HL-60 (cell line): ENCODE data around the gene GGT7.

ENCODE experiments used
- DNase-seq, 2 experiments: peaks; one replicate each; pipeline ENCODE4 v3.0.0-alpha.2; 2010 to 2020; ENCODE audit warnings: low read depth in 1 of 2, low spot score in 1 of 2
- H3K27ac ChIP-seq: fragments of 250-450 bp; sonication (Bioruptor Pico); replicated peaks from 2 replicates; pipeline ENCODE4 v1.5.1; 2020; ENCODE audit warnings: mild to moderate bottlenecking, moderate library complexity
- H3K27me3 ChIP-seq: fragments of 250-450 bp; sonication (Bioruptor Pico); 2 replicates; pipeline ENCODE4 v1.5.1; 2021; ENCODE audit warnings: mild to moderate bottlenecking, moderate library complexity; ENCODE audit not compliant: insufficient read depth, poor library complexity, severe bottlenecking
- H3K4me3 ChIP-seq: replicated peaks from 2 replicates; pipeline ENCODE4 v1.5.1; 2011; ENCODE audit warnings: mild to moderate bottlenecking, control low read depth, low read length; ENCODE audit not compliant: insufficient read depth
- GABPA ChIP-seq: IDR thresholded peaks from 2 replicates; pipeline ENCODE4 v1.6.1; 2012; ENCODE audit warnings: low read depth
- POLR2AphosphoS5 ChIP-seq: IDR thresholded peaks from 2 replicates; pipeline ENCODE4 v1.6.1; 2012; ENCODE audit warnings: low read depth
- REST ChIP-seq: IDR thresholded peaks from 2 replicates; pipeline ENCODE4 v1.6.1; 2012; ENCODE audit warnings: low read depth; ENCODE audit not compliant: insufficient replicate concordance
- SPI1 ChIP-seq: IDR thresholded peaks from 2 replicates; pipeline ENCODE4 v1.6.1; 2012; ENCODE audit warnings: low read depth, mild to moderate bottlenecking, borderline replicate concordance
- TF ChIP-seq, protein P1 (sequence below): IDR thresholded peaks from one replicate; pipeline ENCODE4 v1.5.1; 2011; ENCODE audit warnings: low read length, control low read depth, inconsistent platforms; ENCODE audit not compliant: insufficient read depth

The GGT7 gene

DNA sequence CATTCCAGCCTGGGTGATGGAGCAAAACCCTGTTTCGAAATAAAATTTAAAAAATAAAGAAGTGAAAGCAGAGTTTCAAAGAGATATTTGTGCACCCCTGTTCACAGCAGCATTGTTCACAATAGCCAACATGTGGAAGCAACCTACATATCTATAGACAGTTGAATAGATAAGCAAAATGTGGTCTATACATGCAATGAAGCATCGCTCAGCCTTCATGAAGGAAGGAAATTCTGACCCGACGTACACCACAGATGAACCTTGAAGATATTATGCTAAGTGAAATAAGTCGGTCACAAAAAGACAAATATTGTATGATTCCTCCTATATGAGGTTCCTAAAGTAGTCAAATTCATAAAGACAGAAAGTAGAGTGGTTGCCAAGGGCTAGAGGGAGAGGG lies 40.7 kb downstream of the GGT7 start:
- TF ChIP-seq GABPA, result no peak
- TF ChIP-seq POLR2AphosphoS5, result no peak
- TF ChIP-seq SPI1, result no peak
- no peak for TF ChIP-seq REST
- TF ChIP-seq, protein P1, sequence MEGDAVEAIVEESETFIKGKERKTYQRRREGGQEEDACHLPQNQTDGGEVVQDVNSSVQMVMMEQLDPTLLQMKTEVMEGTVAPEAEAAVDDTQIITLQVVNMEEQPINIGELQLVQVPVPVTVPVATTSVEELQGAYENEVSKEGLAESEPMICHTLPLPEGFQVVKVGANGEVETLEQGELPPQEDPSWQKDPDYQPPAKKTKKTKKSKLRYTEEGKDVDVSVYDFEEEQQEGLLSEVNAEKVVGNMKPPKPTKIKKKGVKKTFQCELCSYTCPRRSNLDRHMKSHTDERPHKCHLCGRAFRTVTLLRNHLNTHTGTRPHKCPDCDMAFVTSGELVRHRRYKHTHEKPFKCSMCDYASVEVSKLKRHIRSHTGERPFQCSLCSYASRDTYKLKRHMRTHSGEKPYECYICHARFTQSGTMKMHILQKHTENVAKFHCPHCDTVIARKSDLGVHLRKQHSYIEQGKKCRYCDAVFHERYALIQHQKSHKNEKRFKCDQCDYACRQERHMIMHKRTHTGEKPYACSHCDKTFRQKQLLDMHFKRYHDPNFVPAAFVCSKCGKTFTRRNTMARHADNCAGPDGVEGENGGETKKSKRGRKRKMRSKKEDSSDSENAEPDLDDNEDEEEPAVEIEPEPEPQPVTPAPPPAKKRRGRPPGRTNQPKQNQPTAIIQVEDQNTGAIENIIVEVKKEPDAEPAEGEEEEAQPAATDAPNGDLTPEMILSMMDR, result no peak
- no peak for DNase-seq
- Histone ChIP-seq H3K27me3 (peaks cover 2% of the 10 kb centered on the region), H3K4me3 (no peak overlapping the region), H3K27ac (no peak overlapping the region)

DNA sequence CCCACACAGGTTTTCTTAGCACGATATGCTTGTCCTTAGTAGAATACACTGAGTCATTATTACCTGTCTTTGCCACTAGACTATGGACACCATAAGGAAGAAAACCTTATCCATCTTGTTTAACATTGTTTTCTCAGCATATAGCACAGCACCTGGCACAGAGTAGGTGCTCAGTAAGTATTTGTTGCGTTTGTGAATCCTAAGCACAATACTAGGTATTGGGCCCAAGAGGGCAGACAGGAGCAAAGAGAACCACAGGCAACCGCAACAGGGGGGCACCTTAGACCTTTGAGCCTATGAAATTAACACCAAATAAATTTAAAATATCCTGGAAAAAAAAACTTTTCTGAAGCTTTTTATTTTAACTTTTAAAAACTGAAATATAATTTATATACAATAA lies 43.5 kb downstream of the GGT7 start:
- Histone ChIP-seq H3K27ac (no peak overlapping the region), H3K27me3 (peaks cover 2% of the 10 kb centered on the region), H3K4me3 (no peak overlapping the region)
- no peak for TF ChIP-seq POLR2AphosphoS5
- TF ChIP-seq, protein P1, result no peak
- no peak for TF ChIP-seq REST
- no peak for TF ChIP-seq SPI1
- TF ChIP-seq GABPA, result no peak
- DNase-seq, result no peak

GRCh38 chr20:34825530-34826362 lies 46.9 kb downstream of the GGT7 start, which contains the start of gene NCOA6:
Gene NCOA6, minus strand, starts transcription at chr20:34825651. Its CDS starts 43,296 bp downstream, at chr20:34782355.
- H3K4me3 ChIP-seq, result peak within 1 kb of the TSS; percentile 64
- H3K27me3 ChIP-seq, result no peaks in the 10 kb centered on the region
- peak within 1 kb of the TSS; percentile 66 for H3K27ac ChIP-seq

More at GRCh38 chr20:34825530-34826362, 46.9 kb downstream of the GGT7 start, which contains the start of gene NCOA6:
- TF ChIP-seq POLR2AphosphoS5, result peak; percentile 75
- no peak for TF ChIP-seq SPI1
- TF ChIP-seq, protein P1, result no peak
- TF ChIP-seq REST, result no peak
- no peak for TF ChIP-seq GABPA
- peak; percentile 72 to 77 for DNase-seq
